GM18909 (cell line): ENCODE measurements around the gene STRA8.

Source experiments
- ATAC-seq: cut with Tn5 transposase; IDR thresholded peaks from one replicate; pipeline ENCODE4 v1.9.1; 2021; ENCODE audit warnings: mild to moderate bottlenecking; ENCODE audit not compliant: unreplicated experiment, poor library complexity

STRA8 gene, protein sequence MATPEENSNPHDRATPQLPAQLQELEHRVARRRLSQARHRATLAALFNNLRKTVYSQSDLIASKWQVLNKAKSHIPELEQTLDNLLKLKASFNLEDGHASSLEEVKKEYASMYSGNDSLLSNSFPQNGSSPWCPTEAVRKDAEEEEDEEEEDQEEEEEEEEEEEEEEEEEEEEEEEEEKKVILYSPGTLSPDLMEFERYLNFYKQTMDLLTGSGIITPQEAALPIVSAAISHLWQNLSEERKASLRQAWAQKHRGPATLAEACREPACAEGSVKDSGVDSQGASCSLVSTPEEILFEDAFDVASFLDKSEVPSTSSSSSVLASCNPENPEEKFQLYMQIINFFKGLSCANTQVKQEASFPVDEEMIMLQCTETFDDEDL

DNA sequence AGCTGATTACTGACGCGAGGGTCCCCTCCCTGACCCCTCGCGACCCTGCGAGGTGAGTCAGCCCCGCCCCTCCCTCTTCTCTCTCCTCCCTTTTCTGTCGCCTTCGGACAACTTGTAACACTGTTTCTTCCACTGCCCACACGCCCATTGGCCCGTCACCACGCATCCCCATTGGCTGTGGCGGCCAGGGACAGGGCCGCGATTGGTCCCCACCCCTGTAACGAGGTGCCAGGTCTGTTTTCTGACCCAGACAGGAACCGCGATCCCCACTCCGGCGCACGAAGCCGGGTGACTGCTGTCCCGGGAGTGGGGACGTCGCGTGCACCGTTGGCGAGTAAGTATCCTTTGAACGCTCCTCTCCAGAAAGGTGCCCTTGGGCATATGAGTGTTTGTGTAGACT, at the start of gene STRA8:
Gene STRA8, plus strand, starts transcription at position 269 of the 400 bp plus-strand sequence. CDS start 6,687 bp downstream, outside the sequence.
- ATAC-seq = no peak

DNA sequence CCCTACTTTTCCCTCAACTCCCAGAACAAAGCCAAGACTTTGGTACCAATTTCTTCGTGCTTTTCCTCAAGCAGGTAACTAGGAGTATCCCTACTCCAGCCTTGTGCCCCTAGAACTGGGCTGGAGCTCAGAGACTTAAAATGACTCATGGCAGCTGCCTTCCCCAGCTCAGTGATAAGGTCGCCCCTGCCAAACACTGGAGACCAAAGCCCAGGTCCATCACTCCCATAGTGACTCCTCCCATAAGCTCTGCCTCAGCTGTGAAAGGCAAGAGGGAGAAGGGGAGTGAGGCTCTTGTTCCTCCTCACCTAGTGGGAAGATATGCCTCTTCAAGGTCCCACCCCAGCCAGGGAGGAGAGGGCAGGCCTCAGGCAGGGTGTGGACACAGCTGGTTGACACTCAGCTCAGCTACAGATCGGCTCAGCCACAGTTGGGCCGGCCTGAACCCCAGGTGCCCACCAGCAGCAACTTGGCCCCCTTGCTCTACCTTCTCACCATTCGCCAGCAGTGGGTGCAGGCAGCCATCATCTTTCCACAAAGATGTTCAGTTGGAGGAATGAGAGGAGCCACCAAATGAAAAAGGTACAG, 49.3 kb upstream of the STRA8 start:
- ATAC-seq = no peak

DNA sequence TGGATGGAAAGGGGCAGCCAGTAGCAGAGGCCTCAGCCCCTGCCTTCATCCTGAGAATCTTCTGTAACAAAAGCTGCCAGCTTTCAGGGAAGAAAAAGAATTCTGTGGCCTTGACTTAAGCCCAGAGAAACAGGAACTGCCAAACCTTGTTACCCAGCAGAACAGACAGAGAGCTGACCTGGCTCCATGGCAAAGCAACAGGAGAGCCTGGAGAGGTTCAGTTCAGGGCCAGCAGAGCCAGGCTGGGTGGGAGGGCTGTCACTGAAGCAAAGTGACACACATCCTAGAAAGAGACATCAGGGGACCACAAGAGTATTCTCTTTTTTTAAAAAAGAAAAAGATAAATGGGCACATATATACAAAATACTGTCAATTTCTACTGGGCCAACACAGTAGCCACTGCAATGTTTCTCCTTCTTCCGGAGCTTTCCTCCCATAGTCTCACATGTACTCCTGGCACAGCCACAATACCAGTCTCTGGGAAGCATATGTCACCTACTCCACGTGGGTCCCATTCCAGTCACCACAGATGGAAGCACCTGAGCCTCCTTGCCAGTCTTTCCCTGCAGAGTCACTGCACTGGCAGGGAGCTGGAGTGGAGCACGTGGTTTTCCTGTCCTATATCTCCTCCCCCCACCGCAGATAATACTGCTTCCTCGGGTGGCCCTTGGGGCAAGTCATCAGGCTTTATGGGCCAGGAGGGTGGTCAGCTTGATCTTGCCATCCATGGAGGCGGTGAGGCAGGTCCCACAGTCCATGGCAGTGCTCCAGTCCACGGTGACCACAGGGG, 48.0 kb upstream of the STRA8 start:
- ATAC-seq = no peak

DNA sequence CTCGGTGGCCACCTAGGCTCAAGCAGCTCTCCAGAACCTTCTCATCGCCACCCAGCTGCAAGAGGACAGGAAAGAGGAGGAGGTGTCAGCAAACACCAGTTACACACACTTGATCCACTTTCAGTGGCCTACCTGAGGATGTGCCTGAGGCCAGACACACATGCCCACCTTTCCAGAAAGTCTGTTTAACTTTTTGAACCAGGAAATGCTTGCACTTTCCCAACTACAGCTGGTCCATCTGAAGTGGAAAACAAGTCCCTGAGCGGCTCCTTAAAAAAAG, 47.4 kb upstream of the STRA8 start:
- no peak for ATAC-seq

DNA sequence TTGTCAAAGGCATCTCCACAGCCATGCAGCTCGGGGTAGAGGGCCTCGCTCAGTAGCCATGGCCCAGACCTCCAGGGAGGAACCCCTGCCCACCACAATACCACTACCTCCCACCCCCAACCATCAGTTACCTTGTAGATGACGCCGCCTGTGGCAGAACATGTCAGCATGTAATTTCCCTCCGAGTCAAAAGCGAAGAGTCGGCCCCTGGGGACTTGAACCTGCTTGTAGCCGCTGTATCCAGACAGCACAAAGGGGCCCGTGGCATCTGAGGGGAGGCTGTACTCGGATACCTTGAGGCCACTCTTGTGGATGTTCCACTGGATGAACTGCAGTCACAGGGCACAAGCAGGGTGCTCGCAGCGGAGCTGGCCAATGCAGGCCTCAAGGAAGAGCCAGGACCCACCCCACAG, 46.8 kb upstream of the STRA8 start:
- ATAC-seq = peak; percentile 57

DNA sequence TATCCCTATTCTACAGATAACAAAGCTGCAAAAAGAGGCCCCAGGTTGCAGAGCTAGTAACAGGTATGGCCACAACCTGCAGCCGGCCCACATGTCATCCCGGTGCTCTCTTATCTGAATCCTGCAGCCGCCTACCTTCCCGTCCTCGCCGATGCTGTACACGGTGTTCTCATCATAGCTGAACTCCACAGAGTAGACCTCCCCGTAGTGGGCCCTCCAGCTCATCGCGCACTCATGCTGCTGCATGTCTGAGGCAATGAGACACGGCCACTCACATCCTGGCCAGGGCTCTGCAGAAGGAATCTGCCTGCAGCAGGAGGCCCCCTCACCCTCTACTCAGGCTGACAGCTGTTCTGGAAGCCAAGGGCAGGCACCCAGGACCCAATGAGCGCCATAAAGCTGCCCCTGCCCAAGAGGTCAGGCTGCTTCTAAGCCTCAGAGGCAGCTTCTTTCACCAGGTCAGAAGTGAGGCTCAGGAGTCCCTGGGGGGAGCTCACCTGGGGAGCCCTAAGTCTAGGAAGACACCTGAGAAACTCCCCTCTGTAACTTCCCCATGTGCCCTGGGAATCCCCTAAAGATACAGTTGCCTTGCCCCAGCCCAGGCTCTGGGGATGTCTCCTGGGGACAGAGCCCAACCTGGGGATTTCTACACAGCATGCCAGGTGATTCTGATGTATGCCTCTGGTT, 45.2 kb upstream of the STRA8 start:
- ATAC-seq = peak; percentile 40

DNA sequence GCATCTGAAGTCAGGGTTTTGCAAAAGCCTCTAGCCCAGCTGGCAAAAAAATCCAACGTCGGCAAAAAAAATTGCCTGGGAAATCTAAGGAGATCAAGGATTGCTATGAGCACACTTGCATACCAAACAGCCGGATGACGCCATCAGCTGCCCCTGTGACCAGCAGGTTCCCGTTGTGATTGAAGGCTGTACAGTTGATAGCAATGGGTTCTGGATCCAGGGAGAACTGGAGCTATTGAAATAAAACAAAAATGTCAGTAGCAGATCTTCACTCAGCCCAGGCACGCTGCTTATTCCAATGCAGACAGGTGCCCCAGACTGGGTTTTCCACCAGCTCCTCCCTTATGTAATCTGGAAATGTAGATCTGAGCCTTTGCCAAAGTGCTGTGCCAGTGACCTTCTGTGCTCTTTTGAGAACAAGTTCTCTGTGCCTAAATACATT, 44.4 kb upstream of the STRA8 start:
- no peak for ATAC-seq

DNA sequence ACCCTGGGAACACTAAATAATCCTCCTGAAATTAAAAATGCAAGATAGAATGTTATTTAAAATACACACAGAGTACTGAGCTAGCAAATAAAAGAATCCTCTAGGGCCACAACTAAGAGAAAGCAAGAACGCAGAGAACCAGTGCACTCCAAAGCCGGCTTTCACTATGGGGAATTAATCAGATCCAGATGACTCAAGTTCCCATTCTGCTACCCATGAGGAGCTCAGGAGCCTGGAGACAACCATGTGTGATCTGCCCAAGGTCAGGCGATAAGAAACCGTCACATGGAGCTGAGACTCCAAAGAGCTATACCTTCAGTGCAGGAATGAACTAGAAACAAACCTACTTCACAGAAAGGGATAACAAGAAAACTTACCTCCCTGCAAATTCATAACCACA, 43.7 kb upstream of the STRA8 start:
- ATAC-seq = no peak

DNA sequence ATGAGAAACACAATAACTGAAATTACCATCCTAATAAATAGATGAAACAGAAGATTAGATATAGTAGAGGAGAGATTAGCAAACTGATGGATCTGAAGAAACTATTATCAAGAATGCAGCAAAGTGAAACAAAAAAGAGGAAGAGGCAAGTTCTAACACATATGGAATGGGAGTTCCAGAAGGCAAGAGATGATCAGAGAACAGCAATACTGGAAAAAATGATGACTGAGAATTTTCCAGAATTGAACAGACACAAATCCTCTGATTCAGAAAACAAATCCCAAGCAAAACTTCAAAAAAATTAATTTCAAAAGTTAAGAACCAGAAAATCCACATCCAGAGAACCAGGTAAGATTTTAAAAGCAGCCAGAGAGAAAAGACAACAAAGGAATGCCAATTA, 42.9 kb upstream of the STRA8 start:
- no peak for ATAC-seq

DNA sequence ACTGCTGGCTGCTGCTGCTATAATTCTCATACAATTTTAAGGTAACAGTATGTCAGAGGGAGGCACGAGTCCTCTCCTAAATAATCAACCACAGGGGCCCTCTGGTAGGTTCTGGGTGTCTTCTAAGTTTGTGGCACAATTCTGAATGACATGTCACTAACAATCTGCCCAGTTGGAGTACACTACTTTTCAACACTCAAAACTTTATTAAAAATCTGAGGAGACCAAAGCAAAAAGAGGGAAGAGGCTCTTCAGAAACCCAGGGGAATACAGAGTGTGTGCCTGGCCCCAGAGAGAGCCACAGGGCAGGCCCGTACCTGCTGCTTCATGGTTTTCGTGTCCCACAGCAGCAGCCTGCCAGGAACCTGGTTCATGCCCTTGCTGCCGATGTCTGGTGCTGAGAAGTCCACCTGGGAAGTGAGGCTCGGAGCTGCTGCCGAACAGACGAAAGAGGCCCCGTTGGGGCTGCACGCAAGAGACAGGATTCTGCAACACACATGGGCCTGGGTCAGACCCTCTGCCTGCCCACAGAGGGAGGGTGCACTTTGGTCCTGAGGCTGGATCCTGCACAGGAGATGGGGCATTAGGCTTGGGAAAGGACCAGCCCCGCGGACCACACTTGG, 40.6 kb upstream of the STRA8 start:
- no peak for ATAC-seq

DNA sequence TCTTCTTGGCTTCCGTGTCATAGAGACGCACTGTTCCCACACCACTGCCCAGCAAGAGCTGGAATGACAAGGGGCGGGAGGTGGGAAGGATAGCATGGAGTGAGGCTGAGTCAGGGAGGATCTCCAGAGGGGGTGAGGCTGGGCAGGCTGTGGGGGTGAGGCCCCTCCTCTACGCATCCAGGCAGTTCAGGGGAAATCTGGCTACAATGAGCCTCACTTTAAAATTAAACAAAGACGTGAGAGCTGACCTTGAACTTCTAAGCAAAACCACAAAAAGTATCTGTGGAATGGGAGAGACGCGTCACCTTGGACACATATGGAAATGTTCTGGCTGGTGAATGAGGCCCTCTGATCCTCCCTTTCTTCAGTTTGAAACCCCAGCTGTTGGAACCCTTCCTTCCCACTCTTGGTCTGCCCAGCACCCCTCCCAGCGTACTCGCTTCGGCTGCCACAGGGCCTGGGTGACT, 40.0 kb upstream of the STRA8 start:
- no peak for ATAC-seq

DNA sequence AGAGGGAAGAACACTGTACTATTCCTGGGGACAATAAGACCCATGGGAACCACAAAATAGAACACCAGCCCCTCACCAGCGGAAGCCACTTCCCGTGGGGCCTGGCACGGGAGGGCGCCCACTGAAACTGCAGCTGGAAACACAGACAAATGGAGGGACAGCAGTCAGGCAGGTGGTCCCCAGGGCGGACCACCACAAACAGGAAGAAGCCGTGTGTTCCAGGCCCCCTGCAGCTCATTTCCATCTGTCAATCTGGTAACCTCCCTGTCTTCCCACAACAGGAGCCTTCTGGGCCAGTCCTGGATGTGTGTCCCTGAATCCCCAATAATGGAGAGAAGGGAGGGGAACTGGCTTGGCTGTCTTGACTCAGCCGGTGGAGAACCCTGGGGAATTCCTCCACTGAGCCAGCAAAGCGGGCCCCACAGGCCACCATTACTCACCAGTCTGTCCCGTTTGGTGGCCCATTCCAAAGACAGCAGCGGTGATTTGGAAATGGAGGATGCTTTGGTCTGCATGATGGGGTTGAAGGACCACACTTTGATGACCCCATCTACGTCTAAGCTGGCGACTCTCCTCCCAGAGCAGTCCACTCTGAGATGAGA, 39.0 kb upstream of the STRA8 start:
- no peak for ATAC-seq

DNA sequence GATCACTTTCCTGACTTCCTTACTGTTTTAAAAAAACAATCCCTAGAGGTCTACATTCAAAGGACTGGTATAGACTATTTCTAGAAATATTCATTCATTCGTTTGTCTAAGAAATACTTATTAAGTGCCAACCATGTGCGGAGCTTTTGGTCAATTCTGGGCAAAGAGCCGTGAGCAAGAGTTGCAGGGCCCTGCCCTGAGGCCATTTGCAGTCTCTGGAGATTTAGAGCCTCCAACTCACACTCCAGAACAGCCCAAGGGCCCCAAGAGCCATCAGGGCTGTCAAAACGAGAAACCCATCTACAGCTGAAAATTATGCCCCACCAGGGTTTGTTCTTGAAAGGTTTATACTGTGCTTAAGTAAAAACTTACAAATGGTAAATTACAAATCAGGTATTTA, 38.5 kb upstream of the STRA8 start:
- ATAC-seq = no peak

DNA sequence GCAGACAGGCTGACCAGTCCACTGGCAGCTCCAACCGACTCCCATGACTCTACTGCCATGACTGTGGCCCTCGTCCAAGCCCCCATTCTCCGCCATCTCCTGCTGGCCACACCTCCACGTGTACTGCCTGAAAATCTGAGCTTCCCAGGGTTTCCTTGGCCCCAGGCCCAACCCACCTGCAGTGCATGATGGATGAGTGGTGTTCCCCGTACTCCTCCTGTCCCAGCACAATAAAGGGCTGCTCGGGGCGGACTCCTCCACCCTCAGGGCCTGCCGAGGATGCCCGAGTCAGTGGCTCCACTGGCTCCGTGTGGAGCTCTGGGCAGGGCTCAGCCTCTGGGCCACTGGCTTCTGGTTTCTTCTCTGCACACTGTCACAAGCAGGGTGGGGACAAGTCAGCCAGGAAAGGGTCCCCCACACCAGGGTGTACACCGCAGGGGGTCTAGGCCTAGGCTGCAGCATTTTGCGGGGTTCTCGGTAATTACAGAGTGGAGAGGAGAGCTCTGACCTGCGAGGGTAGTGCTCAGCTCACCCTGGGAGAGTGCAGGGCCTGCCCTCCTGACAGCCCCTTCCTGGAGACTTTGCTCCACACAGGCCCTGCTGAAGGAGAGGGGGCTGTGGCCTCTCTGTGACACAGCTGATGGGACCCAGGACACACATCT, 37.5 kb upstream of the STRA8 start:
- no peak for ATAC-seq

DNA sequence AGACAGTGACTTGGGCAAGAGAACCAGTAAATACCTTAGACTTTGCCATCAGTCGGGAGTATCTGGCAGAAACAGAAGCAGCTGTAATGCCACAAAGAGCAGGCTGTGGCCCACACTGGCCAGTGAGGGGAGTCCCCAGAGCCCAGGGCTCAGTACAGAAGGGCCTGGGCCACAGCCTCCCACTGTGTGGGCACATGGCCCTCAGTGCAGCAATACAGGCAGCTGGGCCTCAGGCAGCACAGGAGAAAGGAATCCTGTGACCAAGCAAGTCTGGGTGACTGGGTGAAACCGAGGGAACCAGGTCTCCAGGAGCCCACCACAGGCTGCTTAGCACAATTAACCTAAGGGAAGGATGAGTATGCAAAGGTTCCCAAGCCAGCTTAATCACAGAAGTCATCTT, 36.3 kb upstream of the STRA8 start:
- no peak for ATAC-seq

DNA sequence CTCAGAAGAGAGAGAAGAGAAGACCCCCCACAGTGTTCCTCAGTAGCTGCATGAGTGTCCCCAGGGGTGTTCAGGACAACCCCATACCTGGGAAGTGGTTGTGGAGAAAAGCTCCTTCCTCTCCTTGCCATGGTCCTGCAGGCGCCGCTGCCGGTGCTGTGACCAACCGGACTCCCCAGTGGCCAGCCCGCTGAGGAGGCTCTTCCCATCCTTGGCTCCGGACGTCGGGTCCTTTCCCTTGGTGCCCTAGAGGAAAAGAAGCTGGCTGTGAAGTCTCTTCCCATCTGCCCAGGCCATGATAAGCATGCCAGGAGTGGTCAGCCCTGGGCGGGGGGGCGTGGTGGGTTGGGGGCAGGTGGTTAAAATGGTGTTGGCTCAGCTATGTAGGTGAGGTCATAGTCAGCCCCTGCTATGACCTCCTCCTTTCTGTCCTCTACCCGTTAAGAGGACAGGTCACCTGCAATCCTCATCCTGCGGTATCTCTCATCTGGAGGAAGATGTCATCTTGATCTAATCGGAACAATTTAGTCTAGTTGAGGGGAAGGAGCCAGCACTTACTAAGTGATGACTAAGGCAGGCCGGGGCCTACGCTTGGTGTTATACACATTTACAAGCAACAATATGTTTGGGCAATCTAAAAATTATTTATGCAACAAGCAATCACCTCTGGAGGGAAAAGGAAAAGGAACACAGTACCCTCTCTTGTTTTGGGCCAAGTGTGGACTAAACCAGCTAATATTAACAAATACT, 35.6 kb upstream of the STRA8 start:
- no peak for ATAC-seq

DNA sequence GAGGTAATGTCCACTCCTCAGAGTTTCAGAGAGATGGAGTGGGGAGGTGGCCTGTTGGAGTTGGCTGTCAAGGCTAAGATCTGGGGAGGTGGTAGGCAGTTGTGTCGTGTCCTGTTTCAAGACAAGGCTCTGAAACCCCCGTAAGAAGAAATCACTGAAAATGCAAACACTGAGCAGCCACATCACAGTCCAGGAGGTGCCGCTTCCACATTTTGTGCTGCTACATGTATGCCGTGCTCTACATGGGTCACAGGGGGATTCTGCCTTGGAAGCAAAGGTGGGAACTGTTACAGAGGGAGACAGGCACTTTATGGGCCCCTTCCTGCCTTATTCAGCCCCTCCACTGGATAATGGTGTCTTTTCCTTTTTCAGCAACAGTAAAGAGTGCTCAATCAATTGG, 34.2 kb upstream of the STRA8 start:
- no peak for ATAC-seq

DNA sequence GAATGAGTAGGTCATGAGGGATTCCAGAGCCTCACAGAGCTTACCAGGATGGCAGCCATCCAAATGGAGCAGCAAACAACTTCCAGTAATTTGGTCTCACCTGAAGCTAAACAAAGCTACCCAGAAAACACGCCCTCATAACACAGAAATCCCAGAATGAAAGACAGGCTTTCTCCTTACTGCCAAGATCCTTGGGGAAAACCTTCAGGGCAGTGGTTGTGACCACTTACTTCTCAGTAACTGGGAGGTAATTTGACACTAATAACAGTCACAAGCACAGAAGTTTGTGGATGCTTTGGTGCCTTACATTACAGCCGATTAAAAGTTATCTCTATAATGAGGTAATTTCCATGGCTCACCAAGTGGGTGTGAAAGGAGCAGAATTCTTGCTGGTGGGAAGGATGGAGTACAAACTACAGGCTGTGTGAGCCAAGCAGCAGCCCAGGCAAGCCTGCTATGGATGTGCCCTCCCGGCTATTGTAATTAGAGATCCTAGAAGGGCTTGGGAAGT, 32.8 kb upstream of the STRA8 start:
- ATAC-seq = no peak

DNA sequence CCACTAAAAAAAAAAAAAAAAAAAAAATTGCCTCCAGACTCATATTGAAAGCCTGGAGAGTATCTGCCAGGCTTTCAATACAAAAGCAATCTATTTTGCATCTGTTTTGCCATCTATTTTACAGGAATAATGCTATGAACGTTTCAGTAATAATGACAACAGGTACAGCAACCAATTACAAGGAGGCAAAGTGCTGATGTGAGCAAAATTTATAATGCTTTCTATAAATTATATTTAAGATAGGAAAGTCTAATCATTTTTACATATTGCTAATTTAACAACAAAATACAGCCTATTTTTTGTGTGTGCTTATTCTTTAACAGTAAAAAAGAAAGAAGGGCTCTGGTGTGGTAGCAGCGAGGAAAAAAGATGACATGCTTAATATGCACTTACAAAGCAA, 32.3 kb upstream of the STRA8 start:
- ATAC-seq = no peak
